OCI-LY7 (cell line): ENCODE results near the gene BZW1. TPM values are rescaled to one million over a fixed set of nuclear protein-coding genes. Genes with fewer than 3 reads are reported as not detected.

Source experiments
- BruUV-seq: library from RNA; stranded (reverse); fragments of 400-500 nt; replicated peaks from 2 replicates; lab custom pipeline; 2021; lab: Mats Ljungman, UMichigan
- CTCF ChIA-PET: fragments of 300-600 bp; sonication (Branson Sonifier 250); formaldehyde crosslinking; loops from one replicate; lab custom pipeline; 2022; ENCODE audit warnings: antibody characterized with exemption; ENCODE audit not compliant: unreplicated experiment; lab: Charles Lee
- POLR2A ChIA-PET: fragments of 300-600 bp; sonication (Branson Sonifier 250); formaldehyde crosslinking; loops from one replicate; lab custom pipeline; 2022; ENCODE audit warnings: antibody characterized with exemption; lab: Charles Lee
- DNase-seq: peaks from one replicate; pipeline ENCODE4 v3.0.0-alpha.2; 2015; ENCODE audit warnings: low spot score
- H2AFZ ChIP-seq: fragments of 200-600 bp; sonication (generic), shearing (Covaris generic); 2 replicates; pipeline ENCODE4 v1.6.1; 2014; ENCODE audit warnings: mild to moderate bottlenecking, antibody characterized with exemption, low read length, moderate library complexity
- H3K27ac ChIP-seq: fragments of 200-600 bp; sonication (generic); 2 replicates; pipeline ENCODE4 v1.5.1; 2014; ENCODE audit warnings: mixed run types, low read depth, mild to moderate bottlenecking, moderate library complexity, low read length, inconsistent platforms; ENCODE audit not compliant: poor library complexity, severe bottlenecking
- H3K36me3 ChIP-seq: fragments of 200-600 bp; sonication (generic); 2 replicates; pipeline ENCODE4 v1.6.1; 2014; ENCODE audit warnings: mild to moderate bottlenecking, antibody characterized with exemption, low read length, moderate library complexity, mixed read lengths; ENCODE audit not compliant: insufficient read depth
- H3K4me1 ChIP-seq: fragments of 200-600 bp; sonication (generic); 2 replicates; pipeline ENCODE4 v1.5.1; 2014; ENCODE audit warnings: mild to moderate bottlenecking, low read length; ENCODE audit not compliant: insufficient read depth, poor library complexity, severe bottlenecking
- H3K4me2 ChIP-seq: fragments of 200-600 bp; sonication (generic); 2 replicates; pipeline ENCODE4 v1.6.1; 2014; ENCODE audit warnings: mild to moderate bottlenecking, low read length
- H3K4me3 ChIP-seq: fragments of 200-600 bp; sonication (generic); 2 replicates; pipeline ENCODE4 v1.5.1; 2014; ENCODE audit warnings: mild to moderate bottlenecking, low read depth, low read length; ENCODE audit not compliant: poor library complexity, severe bottlenecking
- H3K79me2 ChIP-seq: fragments of 200-600 bp; sonication (generic); 2 replicates; pipeline ENCODE4 v1.6.1; 2016; ENCODE audit warnings: low read depth, mild to moderate bottlenecking, low read length, moderate library complexity, mixed read lengths; ENCODE audit not compliant: insufficient read depth
- H3K9me2 ChIP-seq: fragments of 200-600 bp; sonication (generic); 2 replicates; pipeline ENCODE4 v1.6.1; 2016; ENCODE audit warnings: mild to moderate bottlenecking, low read length, mixed read lengths; ENCODE audit not compliant: insufficient read depth
- H3K9me3 ChIP-seq: fragments of 200-600 bp; sonication (generic); 2 replicates; pipeline ENCODE4 v1.6.1; 2014; ENCODE audit warnings: mild to moderate bottlenecking, mixed run types, low read length, mixed read lengths
- H4K20me1 ChIP-seq: fragments of 200-600 bp; sonication (generic); 2 replicates; pipeline ENCODE4 v1.6.1; 2014; ENCODE audit warnings: mild to moderate bottlenecking, antibody characterized with exemption, low read length, moderate library complexity, mixed read lengths; ENCODE audit not compliant: insufficient read depth
- EZH2phosphoT487 ChIP-seq: fragments of 200-600 bp; sonication (generic); IDR thresholded peaks from 2 replicates; pipeline ENCODE4 v1.6.1; 2018; ENCODE audit warnings: low read depth, borderline replicate concordance, mild to moderate bottlenecking, mixed run types, antibody characterized with exemption, low read length, moderate library complexity, mixed read lengths
- intact Hi-C: fragments of 100-400 bp; cut with micrococcal nuclease; formaldehyde crosslinking; loops from one replicate; pipeline ENCODE4 v1.10.0; 2022; ENCODE audit not compliant: unreplicated experiment
- total RNA-seq, 2 experiments: library from RNA; depleted of rRNA in 1 of 2; stranded (reverse); fragments of >200 nt in 1 of 2; shearing (Covaris generic) in 1 of 2; gene quantifications; 2 replicates each; pipeline ENCODE4 v1.2.3, GENCODE V29; 2014 to 2022
- TF ChIP-seq, protein P1 (sequence below): fragments of 200-600 bp; sonication (generic); conservative IDR thresholded peaks from 2 replicates; pipeline ENCODE4 v1.5.1; 2014; ENCODE audit warnings: mild to moderate bottlenecking, antibody characterized with exemption, low read length, moderate library complexity, mixed read lengths

The BZW1 gene
- total RNA-seq, 2 experiments from 2014 or later, result 180 to 183 TPM

DNA sequence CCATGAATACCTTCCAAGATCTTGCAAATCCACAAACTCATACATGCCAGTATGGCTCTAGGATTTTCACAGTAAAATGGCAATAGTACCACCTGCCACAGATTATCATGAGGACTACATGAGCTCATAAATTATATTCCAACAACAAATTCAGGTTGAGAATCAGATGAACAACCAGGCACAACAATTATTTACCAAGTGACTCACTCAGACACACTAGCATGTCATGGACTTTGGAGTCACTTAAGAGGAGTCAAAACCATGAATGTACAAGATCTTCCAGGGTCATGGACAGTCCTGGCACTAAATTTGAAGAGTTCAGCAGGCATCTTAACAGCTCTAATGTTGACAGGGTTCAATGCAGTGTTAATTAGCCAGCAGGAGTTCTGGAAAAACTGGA is 34.4 kb upstream of the BZW1 start:
- Histone ChIP-seq H3K4me1 (no peaks in the 10 kb centered on the region), H3K36me3 (no peaks in the 10 kb centered on the region), H3K9me3 (no peaks in the 10 kb centered on the region), H2AFZ (no peak overlapping the region), H3K27ac (no peak overlapping the region), H3K4me3 (no peak overlapping the region), H3K4me2 (no peak overlapping the region), H3K9me2 (no peaks in the 10 kb centered on the region), H4K20me1 (no peaks in the 10 kb centered on the region), H3K79me2 (no peaks in the 10 kb centered on the region)
- no peak for DNase-seq
- POLR2A ChIA-PET, result interaction anchor here (0.6 kb wide), 1 partner anchor 825 kb away, joined by 4 read pairs; no protein-coding TSS in a partner anchor
- no TSS peak for BruUV-seq
- intact Hi-C loops, result no loop called here
- CTCF ChIA-PET, result no interaction called here
- no peak for TF ChIP-seq EZH2phosphoT487
- TF ChIP-seq, protein P1, sequence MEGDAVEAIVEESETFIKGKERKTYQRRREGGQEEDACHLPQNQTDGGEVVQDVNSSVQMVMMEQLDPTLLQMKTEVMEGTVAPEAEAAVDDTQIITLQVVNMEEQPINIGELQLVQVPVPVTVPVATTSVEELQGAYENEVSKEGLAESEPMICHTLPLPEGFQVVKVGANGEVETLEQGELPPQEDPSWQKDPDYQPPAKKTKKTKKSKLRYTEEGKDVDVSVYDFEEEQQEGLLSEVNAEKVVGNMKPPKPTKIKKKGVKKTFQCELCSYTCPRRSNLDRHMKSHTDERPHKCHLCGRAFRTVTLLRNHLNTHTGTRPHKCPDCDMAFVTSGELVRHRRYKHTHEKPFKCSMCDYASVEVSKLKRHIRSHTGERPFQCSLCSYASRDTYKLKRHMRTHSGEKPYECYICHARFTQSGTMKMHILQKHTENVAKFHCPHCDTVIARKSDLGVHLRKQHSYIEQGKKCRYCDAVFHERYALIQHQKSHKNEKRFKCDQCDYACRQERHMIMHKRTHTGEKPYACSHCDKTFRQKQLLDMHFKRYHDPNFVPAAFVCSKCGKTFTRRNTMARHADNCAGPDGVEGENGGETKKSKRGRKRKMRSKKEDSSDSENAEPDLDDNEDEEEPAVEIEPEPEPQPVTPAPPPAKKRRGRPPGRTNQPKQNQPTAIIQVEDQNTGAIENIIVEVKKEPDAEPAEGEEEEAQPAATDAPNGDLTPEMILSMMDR, result no peak

DNA sequence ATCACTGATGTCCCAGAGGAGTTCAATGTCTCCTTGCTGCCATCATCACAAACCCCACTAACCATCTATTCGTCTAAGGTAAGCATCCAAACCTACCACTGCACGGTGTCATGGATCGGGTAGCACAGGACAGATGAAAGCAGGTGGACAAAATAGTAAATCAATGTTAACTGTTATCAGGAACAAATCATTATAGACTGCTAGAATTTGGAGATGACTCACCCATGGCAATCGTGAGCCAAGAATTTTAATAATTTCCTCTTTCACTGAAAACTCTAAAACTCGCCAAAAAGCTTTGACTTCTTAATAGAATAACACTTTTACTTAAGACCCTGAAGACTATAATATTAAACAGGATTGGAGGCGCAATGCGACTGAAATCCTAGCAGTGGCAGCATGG is 33.7 kb upstream of the BZW1 start:
- Histone ChIP-seq H4K20me1 (no peaks in the 10 kb centered on the region), H3K36me3 (no peaks in the 10 kb centered on the region), H3K9me2 (no peaks in the 10 kb centered on the region), H3K27ac (no peak overlapping the region), H3K79me2 (no peaks in the 10 kb centered on the region), H3K4me1 (no peaks in the 10 kb centered on the region), H3K9me3 (no peaks in the 10 kb centered on the region), H2AFZ (no peak overlapping the region), H3K4me2 (no peak overlapping the region), H3K4me3 (no peak overlapping the region)
- DNase-seq, result no peak
- ChIA-PET POLR2A (no interaction called here), CTCF (no interaction called here)
- intact Hi-C loops, result no loop called here
- no TSS peak for BruUV-seq
- TF ChIP-seq EZH2phosphoT487, result no peak
- TF ChIP-seq, protein P1, result no peak

DNA sequence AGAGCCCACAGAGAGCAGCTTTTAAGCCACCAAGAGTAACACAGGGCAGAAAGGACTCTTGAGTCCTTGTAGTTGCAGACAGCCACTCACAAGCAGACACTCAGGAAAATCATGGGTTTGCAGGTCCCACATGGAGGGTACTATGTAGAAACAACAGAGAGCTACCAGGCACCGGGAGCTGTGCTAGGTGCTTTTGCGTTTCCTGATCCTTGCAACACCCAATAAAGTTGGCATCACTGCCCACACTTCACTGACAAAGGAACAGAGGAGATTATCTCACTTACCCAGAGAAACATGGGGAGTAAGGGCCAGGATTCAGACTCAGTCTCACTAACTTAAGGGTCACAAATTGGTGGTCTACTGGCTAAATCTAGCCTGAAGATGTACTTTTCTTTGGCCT is 32.5 kb upstream of the BZW1 start:
- no TSS peak for BruUV-seq
- no peaks in the 10 kb centered on the region for H3K79me2 ChIP-seq
- no peaks in the 10 kb centered on the region for H3K9me2 ChIP-seq
- intact Hi-C loops, result no loop called here
- H2AFZ ChIP-seq, result no peak overlapping the region
- no peaks in the 10 kb centered on the region for H3K4me1 ChIP-seq
- no peak overlapping the region for H3K4me3 ChIP-seq
- no peak for TF ChIP-seq EZH2phosphoT487
- H3K36me3 ChIP-seq, result no peaks in the 10 kb centered on the region
- DNase-seq, result no peak
- H3K27ac ChIP-seq, result no peak overlapping the region
- H3K4me2 ChIP-seq, result no peak overlapping the region
- CTCF ChIA-PET, result no interaction called here
- no peaks in the 10 kb centered on the region for H3K9me3 ChIP-seq
- POLR2A ChIA-PET, result no interaction called here
- no peaks in the 10 kb centered on the region for H4K20me1 ChIP-seq
